UCSD-AML1 (cell line): ENCODE results near the gene SMYD3.

Experiments used
- DNase-seq: peaks from one replicate; lab custom pipeline; 2025; ENCODE audit not compliant: unreplicated experiment; lab: John Stamatoyannopoulos, UW

Gene SMYD3

GRCh38 chr1:246417813-246418564 is 89.1 kb downstream of the SMYD3 start:
- no peak for DNase-seq

- DNase-seq, result no peak
Observed at GRCh38 chr1:246417152-246417812, 89.8 kb downstream of the SMYD3 start.

GRCh38 chr1:246416261-246416660 is 90.8 kb downstream of the SMYD3 start:
- DNase-seq, result no peak

- DNase-seq, result no peak
Observed at GRCh38 chr1:246415028-246415427, 92.1 kb downstream of the SMYD3 start.

GRCh38 chr1:246413430-246413829 is 93.6 kb downstream of the SMYD3 start:
- DNase-seq, result no peak

GRCh38 chr1:246404078-246404477 is 103.0 kb downstream of the SMYD3 start:
- no peak for DNase-seq

- DNase-seq, result no peak
Observed at GRCh38 chr1:246398126-246398813, 108.8 kb downstream of the SMYD3 start.

GRCh38 chr1:246397046-246397445 is 110.0 kb downstream of the SMYD3 start:
- DNase-seq, result no peak

- no peak for DNase-seq
Observed at GRCh38 chr1:246396322-246396721, 110.8 kb downstream of the SMYD3 start.

GRCh38 chr1:246394121-246394520 is 113.0 kb downstream of the SMYD3 start:
- DNase-seq, result no peak

GRCh38 chr1:246390855-246391254 is 116.2 kb downstream of the SMYD3 start:
- no peak for DNase-seq

GRCh38 chr1:246384616-246385015 is 122.5 kb downstream of the SMYD3 start:
- no peak for DNase-seq

GRCh38 chr1:246383791-246384190 is 123.3 kb downstream of the SMYD3 start:
- no peak for DNase-seq

GRCh38 chr1:246383239-246383589 is 123.9 kb downstream of the SMYD3 start:
- DNase-seq, result no peak

- DNase-seq, result no peak
Observed at GRCh38 chr1:246382589-246383238, 124.4 kb downstream of the SMYD3 start.

- DNase-seq, result no peak
Observed at GRCh38 chr1:246381452-246381851, 125.6 kb downstream of the SMYD3 start.

- DNase-seq, result no peak
Observed at GRCh38 chr1:246377625-246378153, 129.4 kb downstream of the SMYD3 start.

GRCh38 chr1:246373828-246374569 is 133.1 kb downstream of the SMYD3 start:
- no peak for DNase-seq

GRCh38 chr1:246372559-246372958 is 134.5 kb downstream of the SMYD3 start:
- DNase-seq, result no peak

GRCh38 chr1:246367041-246367440 is 140.0 kb downstream of the SMYD3 start:
- DNase-seq, result no peak

- DNase-seq, result no peak
Observed at GRCh38 chr1:246365708-246366107, 141.4 kb downstream of the SMYD3 start.
